ENCODE measurements around the gene MACF1. TPM values are rescaled to one million over a fixed set of nuclear protein-coding genes. Genes with fewer than 3 reads are reported as not detected.

MACF1 gene
- polyA plus RNA-seq, 3 donors: 32.3 to 63.1 (median 61.9) TPM

- 91 to 96% (median 92%) methylated on average over 2 of the region's 2 CpGs for WGBS, 3 donors
- H3K27ac ChIP-seq (ENCODE audit: low read depth, low read length): no peak overlapping the region
Observed at GRCh38 chr1:39250460-39251240, 46.2 kb downstream of the MACF1 start.

- H3K27ac ChIP-seq (ENCODE audit: low read depth, low read length): no peak overlapping the region
- 50 to 66% (median 55%) methylated on average over 1 of the region's 1 CpG for WGBS, 3 donors
Observed at GRCh38 chr1:39255222-39255621, 50.7 kb downstream of the MACF1 start.

DNA sequence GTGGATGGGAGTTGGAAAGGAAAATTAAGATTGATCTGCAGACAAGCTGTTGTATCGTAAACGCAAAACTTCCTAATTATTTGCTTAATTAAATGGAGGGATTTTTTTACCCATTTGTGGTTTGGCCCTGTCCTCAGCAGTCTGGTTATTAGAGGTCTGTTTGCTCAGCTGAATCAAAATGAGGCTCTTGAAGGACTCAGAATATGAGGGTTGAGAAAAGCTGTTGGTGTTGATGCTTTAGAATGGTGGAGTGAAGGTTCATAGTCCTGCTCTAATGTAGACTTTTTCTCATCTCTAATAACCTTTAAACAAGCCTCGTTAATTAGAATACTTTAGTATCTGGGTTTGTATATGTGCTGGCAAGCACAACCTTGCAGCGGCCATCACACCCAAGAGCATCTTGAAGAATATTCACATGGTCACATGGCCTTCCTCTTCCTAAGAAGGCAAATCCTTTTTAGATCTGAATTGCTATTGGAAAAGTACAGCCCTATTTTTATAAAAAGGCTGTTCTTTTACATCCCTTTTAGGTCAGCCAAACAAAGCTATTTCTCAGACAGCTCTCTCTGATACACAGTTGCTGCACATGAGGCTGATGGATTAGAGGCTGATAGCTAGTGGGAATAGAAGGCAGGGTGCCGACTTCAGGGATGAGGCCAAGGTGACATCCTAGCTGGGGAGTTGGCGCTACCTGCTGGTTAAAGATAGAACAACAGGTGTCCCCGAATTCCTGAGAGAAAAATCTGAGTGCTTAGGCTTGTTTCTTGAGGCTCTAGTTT is 53.8 kb downstream of the MACF1 start:
- H3K27ac ChIP-seq (ENCODE audit: low read depth, low read length): no peak overlapping the region
- 48 to 51% (median 49%) methylated on average over 7 of the region's 7 CpGs for WGBS, 3 donors

- H3K27ac ChIP-seq (ENCODE audit: low read depth, low read length): no peak overlapping the region
Observed at GRCh38 chr1:39258925-39259244, 54.4 kb downstream of the MACF1 start.

DNA sequence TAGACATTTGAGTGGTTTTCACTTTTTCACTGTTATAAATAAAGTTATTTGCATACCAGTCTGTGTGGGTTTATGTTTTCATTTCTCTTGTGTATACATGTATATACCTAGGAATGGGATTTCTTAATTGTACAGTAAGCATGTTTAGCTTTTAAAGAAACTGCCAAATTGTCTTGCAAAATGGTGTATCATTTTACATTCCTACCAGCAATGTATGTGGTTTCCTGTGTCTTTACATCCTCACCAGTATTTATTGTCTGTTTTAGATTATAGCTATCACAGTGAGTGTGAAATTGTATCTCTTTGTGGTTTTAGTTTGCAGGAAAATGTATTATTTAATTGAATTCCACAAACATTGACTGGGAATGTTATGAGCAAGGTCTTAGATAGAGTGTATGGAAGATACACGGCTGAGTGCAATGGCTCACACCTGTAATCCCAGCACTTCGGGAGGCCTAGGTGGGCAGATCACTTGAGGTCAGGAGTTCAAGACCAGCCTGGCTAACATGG is 57.3 kb downstream of the MACF1 start:
- 81 to 86% (median 84%) methylated on average over 2 of the region's 2 CpGs for WGBS, 3 donors
- H3K27ac ChIP-seq (ENCODE audit: low read depth, low read length): no peak overlapping the region

- 71 to 79% (median 76%) methylated on average over 4 of the region's 4 CpGs for WGBS, 3 donors
- H3K27ac ChIP-seq (ENCODE audit: low read depth, low read length): no peak overlapping the region
Observed at GRCh38 chr1:39262802-39263201, 58.3 kb downstream of the MACF1 start.

- no peak overlapping the region for H3K27ac ChIP-seq (ENCODE audit: low read depth, low read length)
- whole genome bisulfite sequencing, 3 donors: 35 to 43% (median 38%) methylated on average over 1 of the region's 1 CpG
Observed at GRCh38 chr1:39266269-39266668, 61.8 kb downstream of the MACF1 start.

DNA sequence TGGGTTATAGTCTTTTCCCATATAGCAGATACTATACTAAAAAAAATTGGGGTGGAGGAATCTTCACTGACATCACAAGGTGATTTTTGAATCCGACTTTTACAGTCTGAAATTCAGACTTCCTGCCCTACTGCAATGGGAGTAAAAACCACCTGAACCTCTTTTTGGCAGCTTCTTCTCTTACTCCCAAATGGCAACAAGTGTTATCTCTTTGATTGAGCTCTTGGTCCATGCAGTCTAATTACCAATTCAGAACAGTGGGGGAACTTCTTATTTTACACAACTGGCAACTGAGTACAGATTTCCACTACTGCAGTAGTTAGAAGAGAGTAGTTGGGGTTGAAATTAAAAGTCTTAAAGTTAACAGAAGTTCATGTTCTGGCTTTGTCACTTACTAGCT is 62.3 kb downstream of the MACF1 start:
- WGBS, 3 donors: 60 to 76% (median 69%) methylated on average over 1 of the region's 1 CpG
- H3K27ac ChIP-seq (ENCODE audit: low read depth, low read length): no peak overlapping the region

GRCh38 chr1:39268112-39268581 is 63.7 kb downstream of the MACF1 start:
- H3K27ac ChIP-seq (ENCODE audit: low read depth, low read length): no peak overlapping the region
- WGBS, 3 donors: 14 to 36% (median 18%) methylated on average over 8 of the region's 8 CpGs

- H3K27ac ChIP-seq (ENCODE audit: low read depth, low read length): no peak overlapping the region
- 62 to 86% (median 64%) methylated on average over 8 of the region's 8 CpGs for WGBS, 3 donors
Observed at GRCh38 chr1:39268906-39269305, 64.4 kb downstream of the MACF1 start.

DNA sequence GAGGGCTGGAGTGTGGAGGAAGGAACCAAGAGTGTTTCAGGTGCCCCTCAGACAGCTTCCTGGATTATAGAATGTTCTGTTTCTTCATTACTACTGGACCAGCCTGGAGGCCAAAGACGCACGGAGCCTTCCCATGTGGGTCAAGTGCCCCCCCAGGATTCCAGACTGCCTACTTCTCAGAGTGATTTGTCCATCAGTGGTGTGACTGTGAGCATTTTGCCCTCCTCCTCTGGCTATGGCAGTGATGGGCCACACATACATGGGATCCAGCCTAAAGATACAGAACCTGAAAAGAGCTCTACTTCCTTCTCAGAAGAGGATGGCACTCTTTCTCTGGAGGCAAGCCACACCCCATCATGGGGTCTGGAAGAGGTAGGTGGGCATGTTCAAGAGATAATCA is 64.9 kb downstream of the MACF1 start:
- no peak overlapping the region for H3K27ac ChIP-seq (ENCODE audit: low read depth, low read length)
- 69 to 78% (median 76%) methylated on average over 2 of the region's 2 CpGs for WGBS, 3 donors

- no peak overlapping the region for H3K27ac ChIP-seq (ENCODE audit: low read depth, low read length)
- WGBS, 3 donors: 50 to 55% (median 51%) methylated on average over 4 of the region's 4 CpGs
Observed at GRCh38 chr1:39269791-39270342, 65.4 kb downstream of the MACF1 start.

- H3K27ac ChIP-seq (ENCODE audit: low read depth, low read length): no peak overlapping the region
Observed at GRCh38 chr1:39270368-39270767, 65.9 kb downstream of the MACF1 start.

GRCh38 chr1:39272027-39272797 is 67.7 kb downstream of the MACF1 start:
- 25 to 54% (median 37%) methylated on average over 3 of the region's 3 CpGs for WGBS, 3 donors
- no peak overlapping the region for H3K27ac ChIP-seq (ENCODE audit: low read depth, low read length)

- H3K27ac ChIP-seq (ENCODE audit: low read depth, low read length): no peak overlapping the region
Observed at GRCh38 chr1:39272798-39273469, 68.4 kb downstream of the MACF1 start.

GRCh38 chr1:39275836-39276507 is 71.5 kb downstream of the MACF1 start:
- 42 to 80% (median 75%) methylated on average over 6 of the region's 6 CpGs for WGBS, 3 donors
- H3K27ac ChIP-seq (ENCODE audit: low read depth, low read length): no peak overlapping the region

More at GRCh38 chr1:39272798-39273469, 68.4 kb downstream of the MACF1 start:
- WGBS, 3 donors: 83 to 93% (median 89%) methylated on average over 13 of the region's 13 CpGs

GRCh38 chr1:39277879-39278278 is 73.4 kb downstream of the MACF1 start:
- H3K27ac ChIP-seq (ENCODE audit: low read depth, low read length): no peak overlapping the region
